MM.1S (cell line): ENCODE measurements around the gene KRTAP4-1.
"Not testable (repeated sequence)": the region's sequence is repeated elsewhere in the genome, so short reads cannot be mapped to it uniquely, and the experiment has no call there.

ENCODE experiments used
- DNase-seq: peaks from one replicate; pipeline ENCODE4 v3.0.0-alpha.2; 2015
- H2AFZ ChIP-seq: fragments of 300-600 bp; sonication (generic); 2 replicates; pipeline ENCODE4 v1.6.0; 2016; ENCODE audit warnings: antibody characterized with exemption, low read length
- H3F3A ChIP-seq: fragments of 300-600 bp; sonication (generic); 2 replicates; pipeline ENCODE4 v1.6.1; 2016; ENCODE audit warnings: mild to moderate bottlenecking, antibody characterized with exemption, low read length, moderate library complexity, mixed read lengths; ENCODE audit not compliant: insufficient read depth
- H3K27ac ChIP-seq: fragments of 300-600 bp; sonication (generic); 2 replicates; pipeline ENCODE4 v1.5.1; 2016; ENCODE audit warnings: mild to moderate bottlenecking, low read length
- H3K27me3 ChIP-seq: fragments of 300-600 bp; sonication (generic); replicated peaks from 2 replicates; pipeline ENCODE4 v1.6.0; 2016; ENCODE audit warnings: low read length; ENCODE audit not compliant: insufficient read depth
- H3K36me3 ChIP-seq: fragments of 300-600 bp; sonication (generic); replicated peaks from 2 replicates; pipeline ENCODE4 v1.6.1; 2016; ENCODE audit warnings: mild to moderate bottlenecking, low read length, mixed read lengths; ENCODE audit not compliant: insufficient read depth
- H3K4me1 ChIP-seq: fragments of 300-600 bp; sonication (generic); 2 replicates; pipeline ENCODE4 v1.6.1; 2016; ENCODE audit warnings: low read length, mixed read lengths
- H3K4me2 ChIP-seq: fragments of 300-600 bp; sonication (generic); 2 replicates; pipeline ENCODE4 v1.6.0; 2016; ENCODE audit warnings: low read depth, low read length
- H3K4me3 ChIP-seq: fragments of 300-600 bp; sonication (generic); 2 replicates; pipeline ENCODE4 v1.5.1; 2016; ENCODE audit warnings: low read length, mixed read lengths
- H3K79me2 ChIP-seq: fragments of 300-600 bp; sonication (generic); 2 replicates; pipeline ENCODE4 v1.6.1; 2016; ENCODE audit warnings: mixed run types, low read length, mixed read lengths
- H3K9ac ChIP-seq: fragments of 300-600 bp; sonication (generic); 2 replicates; pipeline ENCODE4 v1.6.1; 2016; ENCODE audit warnings: low read length, mixed read lengths
- H3K9me2 ChIP-seq: fragments of 300-600 bp; sonication (generic); replicated peaks from 2 replicates; pipeline ENCODE4 v1.6.1; 2016; ENCODE audit warnings: mild to moderate bottlenecking, low read length, mixed read lengths; ENCODE audit not compliant: insufficient read depth
- H3K9me3 ChIP-seq: fragments of 300-600 bp; sonication (generic); replicated peaks from 2 replicates; pipeline ENCODE4 v1.6.1; 2016; ENCODE audit warnings: mild to moderate bottlenecking, low read length, mixed read lengths; ENCODE audit not compliant: insufficient read depth
- H4K20me1 ChIP-seq: fragments of 300-600 bp; sonication (generic); 2 replicates; pipeline ENCODE4 v1.6.1; 2016; ENCODE audit warnings: mild to moderate bottlenecking, low read length, moderate library complexity, mixed read lengths; ENCODE audit not compliant: insufficient read depth
- EZH2 ChIP-seq: fragments of 300-600 bp; sonication (generic); optimal IDR thresholded peaks from 2 replicates; pipeline ENCODE3; 2017; ENCODE audit warnings: low read depth, mild to moderate bottlenecking, antibody characterized with exemption, low read length, mixed read lengths
- EZH2phosphoT487 ChIP-seq: fragments of 300-600 bp; sonication (generic); IDR thresholded peaks from 2 replicates; pipeline ENCODE4 v1.6.1; 2018; ENCODE audit warnings: antibody characterized with exemption, low read length
- TF ChIP-seq, protein P1 (sequence below): fragments of 300-600 bp; sonication (generic); IDR thresholded peaks from 2 replicates; pipeline ENCODE4 v1.5.1; 2016; ENCODE audit warnings: antibody characterized with exemption, low read length, mixed read lengths

KRTAP4-1 gene

DNA sequence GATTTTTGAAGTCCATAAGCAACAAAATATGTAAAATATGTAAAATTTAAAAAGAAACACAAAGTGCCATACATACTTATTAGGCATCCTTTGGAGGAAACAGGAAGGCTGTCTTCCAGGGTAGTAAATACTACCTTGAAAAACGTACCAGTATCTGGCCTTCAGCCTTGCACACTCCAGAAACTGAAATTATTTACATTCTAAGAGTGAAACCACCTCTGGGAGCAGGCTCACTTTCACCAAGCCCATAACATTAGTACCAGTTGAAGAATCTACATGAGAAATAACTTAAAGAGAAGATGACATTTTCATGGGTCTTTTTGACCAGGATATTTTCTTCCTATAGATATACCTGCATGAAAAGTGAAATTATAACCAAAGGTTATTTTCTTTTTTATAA is 11.4 kb upstream of the KRTAP4-1 start:
- Histone ChIP-seq H3K4me3 (no peak overlapping the region), H3K36me3 (no peaks in the 10 kb centered on the region), H3K27ac (no peak overlapping the region), H4K20me1 (no peaks in the 10 kb centered on the region), H3K27me3 (peaks cover 46% of the 10 kb centered on the region), H3K4me1 (0 out of 2 replicates have a peak, but pooled peaks cover 3% of the 10 kb centered on the region), H3K9me2 (no peaks in the 10 kb centered on the region), H2AFZ (no peak overlapping the region), H3K4me2 (no peak overlapping the region), H3K9me3 (no peaks in the 10 kb centered on the region), H3K79me2 (no peaks in the 10 kb centered on the region), H3F3A (no peaks in the 10 kb centered on the region), H3K9ac (no peak overlapping the region)
- peak; percentile 61 for DNase-seq
- TF ChIP-seq EZH2 (no peak), EZH2phosphoT487 (0 out of 2 replicates have a peak, but pooled peaks have one; percentile 45)
- TF ChIP-seq, protein P1, sequence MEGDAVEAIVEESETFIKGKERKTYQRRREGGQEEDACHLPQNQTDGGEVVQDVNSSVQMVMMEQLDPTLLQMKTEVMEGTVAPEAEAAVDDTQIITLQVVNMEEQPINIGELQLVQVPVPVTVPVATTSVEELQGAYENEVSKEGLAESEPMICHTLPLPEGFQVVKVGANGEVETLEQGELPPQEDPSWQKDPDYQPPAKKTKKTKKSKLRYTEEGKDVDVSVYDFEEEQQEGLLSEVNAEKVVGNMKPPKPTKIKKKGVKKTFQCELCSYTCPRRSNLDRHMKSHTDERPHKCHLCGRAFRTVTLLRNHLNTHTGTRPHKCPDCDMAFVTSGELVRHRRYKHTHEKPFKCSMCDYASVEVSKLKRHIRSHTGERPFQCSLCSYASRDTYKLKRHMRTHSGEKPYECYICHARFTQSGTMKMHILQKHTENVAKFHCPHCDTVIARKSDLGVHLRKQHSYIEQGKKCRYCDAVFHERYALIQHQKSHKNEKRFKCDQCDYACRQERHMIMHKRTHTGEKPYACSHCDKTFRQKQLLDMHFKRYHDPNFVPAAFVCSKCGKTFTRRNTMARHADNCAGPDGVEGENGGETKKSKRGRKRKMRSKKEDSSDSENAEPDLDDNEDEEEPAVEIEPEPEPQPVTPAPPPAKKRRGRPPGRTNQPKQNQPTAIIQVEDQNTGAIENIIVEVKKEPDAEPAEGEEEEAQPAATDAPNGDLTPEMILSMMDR, result no peak

DNA sequence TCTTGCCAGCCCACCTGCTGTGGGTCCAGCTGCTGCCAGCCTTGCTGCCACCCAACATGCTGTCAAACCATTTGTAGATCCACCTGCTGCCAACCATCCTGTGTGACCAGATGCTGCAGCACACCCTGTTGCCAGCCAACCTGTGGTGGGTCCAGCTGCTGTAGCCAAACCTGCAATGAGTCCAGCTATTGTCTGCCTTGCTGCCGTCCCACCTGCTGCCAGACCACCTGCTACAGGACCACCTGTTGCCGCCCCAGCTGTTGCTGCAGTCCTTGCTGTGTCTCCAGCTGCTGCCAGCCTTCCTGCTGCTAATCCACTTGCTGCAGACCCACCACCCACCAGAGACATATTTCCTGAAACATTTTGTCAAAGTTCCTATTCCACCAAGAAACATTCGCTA is 5.6 kb upstream of the KRTAP4-1 start:
- no peaks in the 10 kb centered on the region for H3K36me3 ChIP-seq
- no peaks in the 10 kb centered on the region for H3K4me1 ChIP-seq
- no peaks in the 10 kb centered on the region for H3F3A ChIP-seq
- no peak for DNase-seq
- H3K79me2 ChIP-seq, result no peaks in the 10 kb centered on the region
- no peak overlapping the region for H3K4me2 ChIP-seq
- TF ChIP-seq EZH2 (no peak), EZH2phosphoT487 (no peak)
- TF ChIP-seq, protein P1, result no peak
- H3K27me3 ChIP-seq, result peaks cover 13% of the 10 kb centered on the region
- H3K9me3 ChIP-seq, result no peaks in the 10 kb centered on the region
- H4K20me1 ChIP-seq, result no peaks in the 10 kb centered on the region
- H3K9ac ChIP-seq, result no peak overlapping the region
- H2AFZ ChIP-seq, result no peak overlapping the region
- H3K9me2 ChIP-seq, result no peaks in the 10 kb centered on the region
- no peak overlapping the region for H3K27ac ChIP-seq
- no peak overlapping the region for H3K4me3 ChIP-seq

DNA sequence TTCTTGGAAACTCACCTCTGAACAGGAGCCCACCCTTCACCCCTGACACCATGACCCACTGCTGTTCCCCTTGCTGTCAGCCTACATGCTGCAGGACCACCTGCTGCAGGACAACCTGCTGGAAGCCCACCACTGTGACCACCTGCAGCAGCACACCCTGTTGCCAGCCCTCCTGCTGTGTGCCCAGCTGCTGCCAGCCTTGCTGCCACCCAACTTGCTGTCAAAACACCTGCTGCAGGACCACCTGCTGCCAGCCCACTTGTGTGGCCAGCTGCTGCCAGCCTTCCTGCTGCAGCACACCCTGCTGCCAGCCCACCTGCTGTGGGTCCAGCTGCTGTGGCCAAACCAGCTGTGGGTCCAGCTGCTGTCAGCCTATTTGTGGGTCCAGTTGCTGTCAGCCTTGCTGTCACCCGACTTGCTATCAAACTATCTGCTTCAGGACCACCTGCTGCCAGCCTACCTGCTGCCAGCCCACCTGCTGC is 5.2 kb upstream of the KRTAP4-1 start, which contains the start of gene KRTAP9-1:
Gene KRTAP9-1, plus strand, starts transcription at position 51 of the 482 bp plus-strand sequence. Its CDS starts 0 bp downstream, at position 51.
- H3K9me3 ChIP-seq, H3K9ac ChIP-seq, DNase-seq, H2AFZ ChIP-seq, H3K4me3 ChIP-seq, H3F3A ChIP-seq, H3K36me3 ChIP-seq, H3K4me2 ChIP-seq, H3K9me2 ChIP-seq, H3K79me2 ChIP-seq, H3K27ac ChIP-seq, H3K4me1 ChIP-seq, H4K20me1 ChIP-seq: not testable (repeated sequence)
- H3K27me3 ChIP-seq, result peaks cover 12% of the 10 kb centered on the region

DNA sequence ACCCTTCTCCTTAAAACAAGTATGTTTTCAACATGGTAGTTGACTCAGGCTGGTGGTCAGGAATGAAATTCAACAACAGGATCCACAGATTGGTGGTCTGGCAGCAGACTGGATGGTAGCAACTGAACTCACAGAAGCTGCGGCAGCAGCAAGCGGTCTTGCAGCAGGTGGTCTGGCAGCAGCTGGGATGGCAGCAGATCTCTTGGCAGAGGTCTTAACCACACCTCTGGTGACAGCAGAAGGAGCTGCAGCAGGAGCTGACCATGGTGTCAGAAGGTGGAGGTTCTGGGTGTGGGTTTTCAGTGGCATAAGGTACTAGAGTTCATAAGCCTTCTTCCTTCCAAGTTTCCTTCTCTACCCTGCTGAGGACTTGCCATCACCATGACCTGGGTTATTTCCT is 2.2 kb upstream of the KRTAP4-1 start:
- Histone ChIP-seq H3K27ac (no peak overlapping the region), H3K4me2 (no peak overlapping the region), H3K27me3 (no peaks in the 10 kb centered on the region), H3K4me1 (no peaks in the 10 kb centered on the region), H3K9me2 (no peaks in the 10 kb centered on the region), H3K79me2 (no peaks in the 10 kb centered on the region), H3K9me3 (no peaks in the 10 kb centered on the region), H3K4me3 (no peak overlapping the region), H2AFZ (no peak overlapping the region), H3K9ac (no peak overlapping the region), H3F3A (no peaks in the 10 kb centered on the region), H4K20me1 (no peaks in the 10 kb centered on the region), H3K36me3 (no peaks in the 10 kb centered on the region)
- no peak for DNase-seq
- TF ChIP-seq, protein P1, result no peak
- no peak for TF ChIP-seq EZH2phosphoT487
- no peak for TF ChIP-seq EZH2
